K562 (cell line): ENCODE measurements around the gene N4BP2. TPM values are rescaled to one million over a fixed set of nuclear protein-coding genes. Genes with fewer than 3 reads are reported as not detected.

ENCODE experiments used
- BCL6 ChIP-seq: fragments of 250-450 bp; sonication (Bioruptor Pico); IDR thresholded peaks from 2 replicates; pipeline ENCODE4 v1.4.0; 2020
- CBX1 ChIP-seq: sonication (generic); IDR thresholded peaks from 2 replicates; pipeline ENCODE4 v1.6.1; 2016; ENCODE audit warnings: antibody characterized with exemption, low read depth, mild to moderate bottlenecking
- CSDE1 ChIP-seq, 2 experiments: fragments of 450-650 bp; IDR thresholded peaks; 2 replicates each; pipeline ENCODE4 v1.6.1; 2016; ENCODE audit warnings: mild to moderate bottlenecking in 1 of 2
- CTBP1 ChIP-seq: fragments of 450-650 bp; IDR thresholded peaks from 2 replicates; pipeline ENCODE4 v1.6.1; 2016; ENCODE audit warnings: borderline replicate concordance
- ELK3 ChIP-seq: fragments of 450-650 bp; formaldehyde crosslinking; IDR thresholded peaks from 2 replicates; pipeline ENCODE4 v1.4.0; 2020; ENCODE audit warnings: mild to moderate bottlenecking
- EP400 ChIP-seq: fragments of 450-650 bp; IDR thresholded peaks from 2 replicates; pipeline ENCODE4 v1.6.1; 2017; ENCODE audit warnings: antibody characterized with exemption, mild to moderate bottlenecking, moderate library complexity
- ETS2 ChIP-seq: IDR thresholded peaks from 2 replicates; pipeline ENCODE4 v1.6.1; 2016; ENCODE audit warnings: borderline replicate concordance, missing genetic modification characterization, mild to moderate bottlenecking, moderate library complexity, missing compliant biosample characterization; ENCODE audit not compliant: poor library complexity, severe bottlenecking
- KAT2B ChIP-seq: IDR thresholded peaks from one replicate; pipeline ENCODE4 v1.6.1; 2012; ENCODE audit warnings: low read depth, mild to moderate bottlenecking, control low read depth, inconsistent platforms, low read length, moderate library complexity
- KLF10 ChIP-seq: fragments of 250-450 bp; sonication (Bioruptor Pico); IDR thresholded peaks from 2 replicates; pipeline ENCODE4 v1.6.1; 2021; ENCODE audit warnings: matching md5 sums
- MBD1 ChIP-seq: fragments of 250-450 bp; sonication (Bioruptor Pico); IDR thresholded peaks from 2 replicates; pipeline ENCODE4 v1.8.0; 2022; ENCODE audit warnings: inconsistent platforms
- MNT ChIP-seq, 2 experiments: fragments of 450-650 bp; conservative IDR thresholded peaks; 2 replicates each; pipeline ENCODE4 v1.6.1; 2017; ENCODE audit warnings: mild to moderate bottlenecking in 2 of 2, moderate library complexity in 2 of 2
- NBN ChIP-seq: fragments of 450-650 bp; IDR thresholded peaks from 2 replicates; pipeline ENCODE4 v1.6.1; 2016; ENCODE audit warnings: low read depth, mild to moderate bottlenecking
- NFATC3 ChIP-seq: fragments of 450-650 bp; IDR thresholded peaks from 2 replicates; pipeline ENCODE4 v1.6.1; 2017; ENCODE audit warnings: mild to moderate bottlenecking
- OTX1 ChIP-seq: fragments of 450-650 bp; formaldehyde crosslinking; IDR thresholded peaks from 2 replicates; pipeline ENCODE4 v1.4.0; 2022; ENCODE audit warnings: mild to moderate bottlenecking
- POLR2A ChIP-seq: fragments of 450-650 bp; conservative IDR thresholded peaks from 2 replicates; pipeline ENCODE4 v1.6.1; 2016
- RAD21 ChIP-seq, 2 experiments: fragments of 250-450 bp in 1 of 2; fragments of 450-650 bp in 1 of 2; sonication (Bioruptor Pico) in 1 of 2; formaldehyde crosslinking in 1 of 2; IDR thresholded peaks in 1 of 2; conservative IDR thresholded peaks in 1 of 2; 2 replicates each; pipeline versions ENCODE4 v1.4.0 to v1.8.0; 2020 to 2022; ENCODE audit warnings: mild to moderate bottlenecking in 2 of 2, moderate library complexity in 1 of 2
- SRSF3 ChIP-seq: fragments of 200-400 bp; formaldehyde crosslinking; IDR thresholded peaks from 2 replicates; pipeline ENCODE4 v1.6.1; 2016; ENCODE audit warnings: mild to moderate bottlenecking, low read length, moderate library complexity; ENCODE audit not compliant: insufficient read depth
- TAL1 ChIP-seq: fragments of 450-650 bp; IDR thresholded peaks from 2 replicates; pipeline ENCODE4 v1.6.1; 2016; ENCODE audit warnings: mild to moderate bottlenecking
- XRCC5 ChIP-seq: fragments of 200-400 bp; formaldehyde crosslinking; IDR thresholded peaks from 2 replicates; pipeline ENCODE4 v1.6.1; 2017; ENCODE audit warnings: low read depth, mild to moderate bottlenecking, low read length
- ZFP30 ChIP-seq: fragments of 250-450 bp; sonication (Bioruptor Pico); IDR thresholded peaks from 2 replicates; pipeline ENCODE4 v1.8.0; 2022; ENCODE audit warnings: moderate library complexity, mild to moderate bottlenecking, inconsistent platforms, borderline replicate concordance
- ZKSCAN1 ChIP-seq: fragments of 150-350 bp; IDR thresholded peaks from 2 replicates; pipeline ENCODE4 v1.6.1; 2016; ENCODE audit warnings: low read depth, low read length
- ZNF134 ChIP-seq: fragments of 250-450 bp; sonication (Bioruptor Pico); conservative IDR thresholded peaks from 2 replicates; pipeline ENCODE4 v1.4.0; 2020
- ZNF717 ChIP-seq: fragments of 250-450 bp; sonication (Bioruptor Pico); IDR thresholded peaks from 2 replicates; pipeline ENCODE4 v1.5.0; 2021
- polyA plus RNA-seq, 8 experiments: library from polyadenylated mRNA; depleted of rRNA in 4 of 8; stranded (reverse) in 5 of 8; unstranded in 3 of 8; fragments of >200 nt; fragmentation: Nextera tagmentation in 2 of 8; fragmentation: Illumina TruSeq in 1 of 8; extraction: Ambion mirVana in 2 of 8; extraction: Trizol in 1 of 8; gene quantifications; 2 replicates each; pipeline versions ENCODE4 v1.2.1 to v1.2.3, GENCODE V29; 2011 to 2014; ENCODE audit warnings: inconsistent platforms in 1 of 8, missing spikeins in 1 of 8
- total RNA-seq, 7 experiments: library from RNA; depleted of rRNA in 6 of 7; stranded (reverse); fragments of >200 nt in 6 of 7; fragmentation: Illumina TruSeq in 2 of 7; extraction: Trizol in 2 of 7; gene quantifications; 2 replicates each; pipeline versions ENCODE4 v1.2.1 to v1.2.3, GENCODE V29; 2011 to 2021; ENCODE audit warnings: low replicate concordance in 1 of 7
- TF ChIP-seq, protein P1 (sequence below): fragments of 450-650 bp; IDR thresholded peaks from 2 replicates; pipeline ENCODE4 v1.6.1; 2017; ENCODE audit warnings: mild to moderate bottlenecking, moderate library complexity

N4BP2 gene
- total and polyA plus RNA-seq, 9 of the 15 experiments (the other 6 are each of a cell fraction or from before 2014, with no cell fraction given): 2.7 to 12.6 (median 7.6) TPM

DNA sequence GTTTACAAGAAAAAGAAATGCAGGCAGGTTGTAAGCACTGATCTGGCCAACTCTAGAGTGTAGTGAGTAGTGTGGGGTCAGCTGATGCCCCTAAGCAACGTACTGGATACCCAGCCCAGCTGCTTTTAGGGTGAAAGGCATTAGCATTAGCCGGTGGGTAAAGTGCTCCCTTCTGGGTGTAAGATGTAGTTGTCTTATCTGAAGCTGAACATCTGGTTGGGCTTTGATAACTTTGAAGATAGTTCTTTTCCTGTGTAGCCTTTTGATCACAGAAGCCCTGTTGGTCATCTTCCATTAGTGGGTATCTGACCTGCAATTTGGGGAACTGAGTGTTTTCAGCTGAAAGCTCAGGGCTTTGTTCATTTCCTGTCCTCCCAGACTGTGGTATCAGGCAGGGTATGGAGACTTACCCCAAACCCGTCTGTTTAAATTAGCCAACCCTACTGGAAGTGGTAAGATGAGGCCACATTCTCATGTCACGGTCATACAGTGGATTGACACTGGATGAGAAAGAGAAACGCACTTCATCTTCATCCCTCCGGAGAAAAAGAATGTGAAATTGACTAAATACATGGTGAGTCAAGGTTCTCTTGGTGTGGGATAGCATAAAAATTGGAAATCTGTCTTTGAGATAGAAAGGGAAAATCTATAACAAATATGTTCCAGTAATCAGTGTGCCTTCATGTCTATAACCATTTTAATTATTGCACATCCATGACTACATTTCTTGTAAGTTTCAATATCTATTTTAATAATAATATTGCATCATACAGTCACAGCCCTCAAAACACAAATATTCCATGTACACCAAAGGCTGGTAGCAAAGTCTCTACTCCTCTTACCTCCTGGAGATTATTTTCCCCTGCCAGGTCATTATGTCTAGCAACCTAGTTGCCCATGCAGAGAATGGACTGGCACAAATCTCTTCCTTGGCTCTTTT lies 148.9 kb downstream of the N4BP2 start (continued):
- no peak for TF ChIP-seq ZKSCAN1
- TF ChIP-seq EP400: peak; percentile 35; the same call in 1 of the 2 replicates
- TF ChIP-seq ZFP30 (CRISPR knock-in tag): no peak
- TF ChIP-seq TAL1: peak; percentile 83
- no peak for TF ChIP-seq XRCC5
- TF ChIP-seq ELK3 (CRISPR knock-in tag): no peak
- peak; percentile 65; the same call in 1 of the 2 replicates for TF ChIP-seq NBN
- TF ChIP-seq POLR2A: peak; percentile 63
- TF ChIP-seq ETS2 (tag): no peak
- TF ChIP-seq OTX1 (CRISPR knock-in tag): 0 out of 2 replicates have a peak, but pooled peaks have one; percentile 50
- TF ChIP-seq RAD21 (CRISPR knock-in tag; conservative IDR thresholded peaks at IDR 0.05 in 1 of 2, IDR thresholded peaks at IDR 0.05 in 1 of 2): no peak
- no peak for TF ChIP-seq ZNF717 (CRISPR knock-in tag)
- TF ChIP-seq CTBP1: peak; percentile 77
- no peak for TF ChIP-seq MBD1
- TF ChIP-seq CSDE1 (IDR thresholded peaks at IDR 0.05): no peak
- no peak for TF ChIP-seq SRSF3
- no peak for TF ChIP-seq CBX1
- TF ChIP-seq, protein P1, sequence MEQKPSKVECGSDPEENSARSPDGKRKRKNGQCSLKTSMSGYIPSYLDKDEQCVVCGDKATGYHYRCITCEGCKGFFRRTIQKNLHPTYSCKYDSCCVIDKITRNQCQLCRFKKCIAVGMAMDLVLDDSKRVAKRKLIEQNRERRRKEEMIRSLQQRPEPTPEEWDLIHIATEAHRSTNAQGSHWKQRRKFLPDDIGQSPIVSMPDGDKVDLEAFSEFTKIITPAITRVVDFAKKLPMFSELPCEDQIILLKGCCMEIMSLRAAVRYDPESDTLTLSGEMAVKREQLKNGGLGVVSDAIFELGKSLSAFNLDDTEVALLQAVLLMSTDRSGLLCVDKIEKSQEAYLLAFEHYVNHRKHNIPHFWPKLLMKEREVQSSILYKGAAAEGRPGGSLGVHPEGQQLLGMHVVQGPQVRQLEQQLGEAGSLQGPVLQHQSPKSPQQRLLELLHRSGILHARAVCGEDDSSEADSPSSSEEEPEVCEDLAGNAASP: no peak
- TF ChIP-seq KLF10 (CRISPR knock-in tag): no peak
- no peak for TF ChIP-seq MNT (conservative IDR thresholded peaks at IDR 0.05)
- TF ChIP-seq NFATC3: no peak
- TF ChIP-seq KAT2B: no peak
- no peak; the same call in 1 of the 2 replicates for TF ChIP-seq ZNF134
- no peak for TF ChIP-seq BCL6
